ENCODE measurements around the gene PFN3.

Gene PFN3

GRCh38 chr5:177399997-177400868 is at the start of gene PFN3:
TSS of gene PFN3 (minus strand) at chr5:177400661. CDS start at chr5:177400576, 85 bp downstream.
- no peak for DNase-seq (ENCODE audit: low read depth in 2 of 2, low spot score in 1 of 2)

- no peak for DNase-seq (ENCODE audit: low read depth in 2 of 2, low spot score in 1 of 2)
Measured at GRCh38 chr5:177449140-177450061, 48.9 kb upstream of the PFN3 start.

- DNase-seq (ENCODE audit: low read depth in 2 of 2, low spot score in 1 of 2), result no peak
Measured at GRCh38 chr5:177448244-177448950, 47.9 kb upstream of the PFN3 start.

GRCh38 chr5:177447611-177448243 is 47.3 kb upstream of the PFN3 start:
- no peak for DNase-seq (ENCODE audit: low read depth in 2 of 2, low spot score in 1 of 2)

GRCh38 chr5:177447066-177447610 is 46.7 kb upstream of the PFN3 start:
- peak in 1 of 2 donors; percentile 53 for DNase-seq (ENCODE audit: low read depth in 2 of 2, low spot score in 1 of 2)

- DNase-seq (ENCODE audit: low read depth in 2 of 2, low spot score in 1 of 2), result peak in 1 of 2 donors; percentile 37
Measured at GRCh38 chr5:177446200-177447065, 46.0 kb upstream of the PFN3 start, which contains the start of gene PRR7. TSS of gene PRR7 (plus strand) at chr5:177446814. CDS start at chr5:177455068, 8,254 bp downstream.

GRCh38 chr5:177445917-177446199 is 45.4 kb upstream of the PFN3 start:
- DNase-seq (ENCODE audit: low read depth in 2 of 2, low spot score in 1 of 2), result no peak

GRCh38 chr5:177445052-177445916 is 44.8 kb upstream of the PFN3 start:
- DNase-seq (ENCODE audit: low read depth in 2 of 2, low spot score in 1 of 2), result no peak

- no peak for DNase-seq (ENCODE audit: low read depth in 2 of 2, low spot score in 1 of 2)
Measured at GRCh38 chr5:177444106-177445051, 43.9 kb upstream of the PFN3 start.

GRCh38 chr5:177443144-177443983 is 42.9 kb upstream of the PFN3 start:
- DNase-seq (ENCODE audit: low read depth in 2 of 2, low spot score in 1 of 2), result no peak

- DNase-seq (ENCODE audit: low read depth in 2 of 2, low spot score in 1 of 2), result no peak
Measured at GRCh38 chr5:177442066-177442826, 41.8 kb upstream of the PFN3 start.

- DNase-seq (ENCODE audit: low read depth in 2 of 2, low spot score in 1 of 2), result no peak
Measured at GRCh38 chr5:177440990-177441780, 40.7 kb upstream of the PFN3 start.

GRCh38 chr5:177440211-177440989 is 39.9 kb upstream of the PFN3 start:
- no peak for DNase-seq (ENCODE audit: low read depth in 2 of 2, low spot score in 1 of 2)

- DNase-seq (ENCODE audit: low read depth in 2 of 2, low spot score in 1 of 2), result no peak
Measured at GRCh38 chr5:177439518-177440053, 39.1 kb upstream of the PFN3 start.

All from stimulated activated CD8-positive, alpha-beta memory T cell treated with anti-CD3 and anti-CD28 coated beads, Interleukin-4, amount 100 ng/mL, for 1 hour (primary cell).